NCI-H748 (cell line): ENCODE measurements around the gene MECP2.

Experiments
- DNase-seq: peaks from one replicate; lab custom pipeline; 2025; ENCODE audit not compliant: unreplicated experiment; lab: John Stamatoyannopoulos, UW

MECP2 gene

DNA sequence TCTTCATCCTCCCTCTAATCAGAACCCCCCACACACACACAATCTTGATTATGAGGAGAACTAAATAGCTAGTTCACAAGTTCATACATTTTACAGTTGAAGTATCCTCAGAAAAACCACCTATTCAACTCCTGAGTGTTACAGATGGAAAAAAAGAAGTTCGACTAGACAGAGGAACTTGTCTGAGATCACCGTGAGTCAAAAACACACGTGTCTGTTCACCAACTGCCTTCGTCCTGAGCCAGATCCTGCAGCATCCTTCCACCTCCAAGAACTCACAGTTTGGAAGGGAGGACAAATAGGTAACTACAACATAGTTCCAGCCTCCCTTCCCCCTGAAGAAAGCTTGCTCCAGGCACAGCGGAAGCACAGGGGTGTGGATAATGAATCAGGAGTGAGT is 58.9 kb downstream of the MECP2 start:
- no peak for DNase-seq

DNA sequence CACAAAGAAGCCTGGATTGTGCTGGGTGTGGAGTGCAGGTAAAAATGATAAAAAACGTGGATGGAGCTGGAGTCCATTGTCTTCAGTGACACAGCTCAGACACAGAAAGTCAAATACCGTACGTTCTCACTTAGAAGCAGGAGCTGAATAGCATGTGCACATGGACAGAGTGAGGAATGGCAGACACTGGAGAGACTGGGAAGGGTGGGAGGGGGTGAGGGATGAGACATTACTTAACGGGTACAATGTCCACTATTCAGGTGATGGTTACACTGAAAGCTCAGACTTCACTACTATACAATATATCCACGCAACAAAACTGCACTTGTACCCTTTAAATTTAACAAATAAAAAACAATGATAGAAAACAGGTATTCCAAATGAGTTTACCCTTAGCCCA is 59.8 kb downstream of the MECP2 start:
- no peak for DNase-seq

DNA sequence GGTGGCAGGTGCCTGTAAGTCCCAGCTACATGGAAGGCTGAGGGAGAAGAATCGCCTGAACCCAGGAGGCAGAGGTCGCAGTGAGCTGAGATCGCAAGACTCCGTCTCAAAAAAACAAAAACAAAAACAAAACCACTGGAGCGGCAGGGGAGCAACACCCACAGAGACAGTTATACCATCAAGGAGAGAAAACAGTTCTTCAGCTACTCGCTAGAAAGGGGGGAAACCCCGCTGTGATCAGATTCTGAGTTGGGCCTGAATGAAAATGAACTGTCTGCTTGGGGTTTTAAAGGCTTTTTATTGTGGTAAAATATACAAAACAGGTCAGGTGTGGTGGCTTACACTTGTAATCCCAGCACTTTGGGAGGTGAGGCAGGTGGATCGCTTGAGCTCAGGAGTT is 61.0 kb downstream of the MECP2 start:
- DNase-seq = no peak

DNA sequence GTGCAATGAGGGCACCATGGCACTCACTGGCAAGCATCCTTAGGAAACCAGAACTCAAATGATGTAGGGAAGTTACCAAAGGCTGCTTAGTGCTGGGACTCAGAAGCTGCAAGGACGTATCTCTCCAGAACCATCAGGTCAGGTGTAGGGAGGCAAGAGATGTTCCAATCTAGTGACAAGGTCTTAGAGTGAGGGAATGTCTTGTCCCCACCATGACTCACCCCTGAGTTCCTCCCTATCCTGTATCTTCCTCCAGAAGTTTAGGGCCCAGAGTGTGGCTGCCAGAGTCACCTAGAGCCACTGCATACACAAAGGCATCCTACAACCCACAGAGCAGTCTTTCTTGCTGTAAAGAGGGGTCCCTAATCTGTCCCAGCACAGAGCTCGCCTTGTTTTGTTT is 63.7 kb downstream of the MECP2 start:
- no peak for DNase-seq

DNA sequence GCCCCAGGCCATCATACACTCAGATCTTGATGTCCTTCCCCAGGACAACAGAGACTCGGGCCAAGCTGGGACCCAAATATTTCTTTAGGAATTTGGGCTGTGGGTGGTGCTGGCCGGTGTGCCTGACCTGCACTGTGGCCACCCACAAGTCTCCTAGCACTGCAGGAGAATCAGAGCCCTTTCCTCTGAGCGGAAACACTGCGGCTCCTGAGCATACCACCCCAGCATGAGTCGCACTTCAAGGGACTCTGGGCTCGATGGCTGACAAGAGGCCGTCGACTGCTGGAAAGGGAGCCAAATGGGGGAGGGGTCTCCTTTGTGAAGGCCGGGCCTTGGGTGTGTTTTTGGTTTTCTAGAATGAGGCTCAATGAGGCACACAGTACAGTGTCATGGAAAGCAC is 64.9 kb downstream of the MECP2 start:
- DNase-seq = no peak

DNA sequence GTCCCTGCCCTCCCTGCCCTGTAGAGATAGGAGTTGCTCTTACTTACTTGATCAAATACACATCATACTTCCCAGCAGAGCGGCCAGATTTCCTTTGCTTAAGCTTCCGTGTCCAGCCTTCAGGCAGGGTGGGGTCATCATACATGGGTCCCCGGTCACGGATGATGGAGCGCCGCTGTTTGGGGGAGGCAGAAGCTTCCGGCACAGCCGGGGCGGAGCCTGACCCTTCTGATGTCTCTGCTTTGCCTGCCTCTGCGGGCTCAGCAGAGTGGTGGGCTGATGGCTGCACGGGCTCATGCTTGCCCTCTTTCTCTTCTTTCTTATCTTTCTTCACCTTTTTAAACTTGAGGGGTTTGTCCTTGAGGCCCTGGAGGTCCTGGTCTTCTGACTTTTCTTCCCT is 65.4 kb downstream of the MECP2 start:
- no peak for DNase-seq

DNA sequence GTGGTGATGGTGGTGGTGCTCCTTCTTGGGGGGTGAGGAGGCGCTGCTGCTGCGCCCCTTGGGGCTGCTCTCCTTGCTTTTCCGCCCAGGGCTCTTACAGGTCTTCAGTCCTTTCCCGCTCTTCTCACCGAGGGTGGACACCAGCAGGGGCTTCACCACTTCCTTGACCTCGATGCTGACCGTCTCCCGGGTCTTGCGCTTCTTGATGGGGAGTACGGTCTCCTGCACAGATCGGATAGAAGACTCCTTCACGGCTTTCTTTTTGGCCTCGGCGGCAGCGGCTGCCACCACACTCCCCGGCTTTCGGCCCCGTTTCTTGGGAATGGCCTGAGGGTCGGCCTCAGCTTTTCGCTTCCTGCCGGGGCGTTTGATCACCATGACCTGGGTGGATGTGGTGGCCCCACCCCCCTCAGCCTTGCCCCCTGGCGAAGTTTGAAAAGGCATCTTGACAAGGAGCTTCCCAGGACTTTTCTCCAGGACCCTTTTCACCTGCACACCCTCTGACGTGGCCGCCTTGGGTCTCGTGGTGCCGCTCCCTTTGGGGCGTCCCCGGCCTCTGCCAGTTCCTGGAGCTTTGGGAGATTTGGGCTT is 66.7 kb downstream of the MECP2 start:
- no peak for DNase-seq

DNA sequence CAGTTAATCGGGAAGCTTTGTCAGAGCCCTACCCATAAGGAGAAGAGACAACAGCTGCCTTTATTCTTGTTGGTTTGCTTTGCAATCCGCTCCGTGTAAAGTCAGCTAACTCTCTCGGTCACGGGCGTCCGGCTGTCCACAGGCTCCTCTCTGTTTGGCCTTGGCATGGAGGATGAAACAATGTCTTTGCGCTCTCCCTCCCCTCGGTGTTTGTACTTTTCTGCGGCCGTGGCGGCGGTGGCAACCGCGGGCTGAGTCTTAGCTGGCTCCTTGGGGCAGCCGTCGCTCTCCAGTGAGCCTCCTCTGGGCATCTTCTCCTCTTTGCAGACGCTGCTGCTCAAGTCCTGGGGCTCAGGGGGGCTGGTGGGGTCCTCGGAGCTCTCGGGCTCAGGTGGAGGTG is 67.3 kb downstream of the MECP2 start:
- no peak for DNase-seq

DNA sequence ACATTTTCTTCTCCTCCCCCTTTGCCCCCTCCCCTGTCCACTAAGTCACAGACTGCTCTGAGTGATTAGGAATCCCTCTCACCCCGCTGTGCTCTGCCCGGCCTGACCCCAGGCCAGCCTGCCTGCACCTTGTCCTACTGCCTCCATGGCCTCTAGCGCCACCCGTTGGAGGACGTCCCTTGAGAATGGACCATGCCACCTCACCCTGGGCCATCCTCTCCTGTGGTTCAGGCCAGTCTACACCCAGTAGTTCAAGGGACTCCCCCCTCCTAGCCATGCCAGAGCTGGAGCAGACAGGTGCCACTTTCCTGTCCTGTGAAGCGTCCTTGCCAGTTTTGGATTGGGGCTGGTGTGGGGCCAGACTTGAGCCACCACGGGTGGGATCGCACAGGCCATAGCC is 68.1 kb downstream of the MECP2 start:
- no peak for DNase-seq

DNA sequence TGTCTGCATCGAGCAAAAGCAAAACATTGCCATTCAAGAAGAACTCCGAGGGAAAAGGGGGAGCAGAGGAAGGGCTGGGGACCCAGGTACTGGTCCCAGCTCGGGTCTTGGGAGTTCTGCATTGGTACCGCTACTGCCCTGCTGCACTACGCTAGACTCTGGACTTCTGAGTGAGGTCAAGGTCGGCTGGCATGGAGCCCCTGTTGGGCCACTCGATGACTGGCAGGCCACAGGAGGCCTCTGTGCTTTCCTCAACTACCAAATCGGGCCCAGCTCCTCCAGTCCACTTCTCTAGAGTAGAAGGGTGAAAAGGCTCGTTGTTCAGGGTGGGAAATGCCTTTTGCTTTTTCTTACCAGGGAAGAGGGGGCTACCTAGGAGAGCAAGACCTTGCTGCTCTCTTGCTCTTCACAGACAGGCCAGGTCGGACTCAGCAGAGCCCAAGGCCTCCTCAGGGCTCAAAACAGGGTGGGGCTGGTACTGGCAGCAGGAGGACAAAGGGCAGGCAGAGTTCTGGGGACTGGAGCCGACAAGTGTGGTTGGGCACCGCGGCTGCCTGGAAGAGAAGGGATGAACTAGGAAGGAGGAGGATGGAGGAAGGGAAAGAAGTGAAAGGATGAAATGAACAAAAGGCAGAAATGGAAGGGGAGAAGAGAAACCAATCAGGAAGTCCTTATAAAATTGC is 68.9 kb downstream of the MECP2 start:
- no peak for DNase-seq

DNA sequence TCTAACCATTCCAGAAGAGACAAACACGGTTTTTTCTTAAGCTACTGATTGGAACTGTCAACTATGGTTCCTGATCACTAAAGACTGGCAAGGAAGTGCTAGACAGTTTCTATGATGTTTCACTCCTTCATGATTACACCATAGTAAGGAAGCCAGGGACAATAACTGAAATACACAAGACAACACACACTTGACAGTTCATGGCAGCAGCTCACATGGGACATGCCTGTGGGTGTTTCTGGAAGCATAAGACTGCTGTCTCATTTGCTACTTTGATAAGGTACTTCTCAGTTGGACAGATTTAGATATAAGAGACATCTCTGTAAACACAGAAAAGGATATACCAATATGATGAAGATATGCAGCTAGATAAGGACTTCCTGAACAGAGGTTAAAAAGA is 69.5 kb downstream of the MECP2 start:
- DNase-seq = no peak

DNA sequence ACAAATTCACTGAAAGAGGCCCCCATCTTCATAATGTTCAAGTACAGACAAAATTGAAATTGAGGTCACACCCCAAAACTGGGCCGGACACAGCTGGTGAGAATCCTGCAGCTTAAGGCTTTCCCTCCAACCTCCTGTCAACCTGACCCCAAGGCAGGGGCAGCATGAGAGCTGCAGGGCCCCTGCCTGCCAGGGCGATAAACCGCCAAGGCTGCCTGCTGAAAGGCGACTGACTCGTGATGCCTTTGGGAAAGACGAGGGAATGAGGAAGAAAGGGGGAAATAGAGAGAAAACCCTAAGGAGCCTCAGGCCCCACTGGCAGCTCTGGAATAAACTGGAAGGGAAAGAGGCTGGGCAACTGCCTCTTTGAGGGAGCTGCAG is 70.5 kb downstream of the MECP2 start:
- no peak for DNase-seq

DNA sequence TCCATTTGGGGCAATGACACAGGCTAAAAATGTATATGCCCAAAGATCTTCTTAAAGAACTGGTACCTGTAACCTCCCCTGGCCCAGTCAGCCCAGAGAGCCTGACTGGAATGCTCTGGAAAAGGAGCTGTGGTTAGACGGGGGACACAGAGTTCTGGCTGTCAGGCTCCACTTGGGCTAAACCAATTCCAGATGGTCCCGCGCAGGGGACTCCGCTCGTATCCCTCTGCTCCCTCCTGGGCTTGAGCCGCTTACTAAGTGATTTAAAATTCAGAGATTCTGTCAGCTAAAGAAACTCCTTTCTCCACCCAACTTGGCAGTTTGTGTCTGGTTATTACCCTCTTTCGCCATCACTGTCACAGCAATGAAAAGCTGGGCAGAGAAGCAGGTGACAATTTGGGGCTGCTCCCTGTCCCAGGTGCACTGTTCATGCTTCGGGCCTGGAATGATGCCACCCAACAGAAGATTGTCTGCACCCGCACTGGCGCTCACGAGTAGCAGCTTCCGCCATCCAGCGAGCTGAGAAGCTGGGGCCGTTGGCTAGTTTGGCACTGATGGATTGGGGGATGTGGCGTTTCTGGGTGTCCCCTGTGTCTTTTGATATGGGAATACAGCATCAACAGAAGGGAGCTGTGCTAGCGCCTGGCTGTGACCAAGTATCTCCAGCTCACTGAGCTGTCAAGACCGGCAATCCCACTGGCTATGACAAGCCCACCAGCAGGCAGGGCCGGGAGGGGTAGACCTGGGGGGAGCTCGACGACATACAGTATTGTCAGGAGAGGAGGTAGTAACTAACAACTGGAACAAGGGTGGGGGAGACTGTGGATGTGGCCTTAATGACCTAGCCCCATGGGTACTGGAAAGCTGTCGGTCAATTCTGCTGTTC is 71.1 kb downstream of the MECP2 start:
- no peak for DNase-seq

DNA sequence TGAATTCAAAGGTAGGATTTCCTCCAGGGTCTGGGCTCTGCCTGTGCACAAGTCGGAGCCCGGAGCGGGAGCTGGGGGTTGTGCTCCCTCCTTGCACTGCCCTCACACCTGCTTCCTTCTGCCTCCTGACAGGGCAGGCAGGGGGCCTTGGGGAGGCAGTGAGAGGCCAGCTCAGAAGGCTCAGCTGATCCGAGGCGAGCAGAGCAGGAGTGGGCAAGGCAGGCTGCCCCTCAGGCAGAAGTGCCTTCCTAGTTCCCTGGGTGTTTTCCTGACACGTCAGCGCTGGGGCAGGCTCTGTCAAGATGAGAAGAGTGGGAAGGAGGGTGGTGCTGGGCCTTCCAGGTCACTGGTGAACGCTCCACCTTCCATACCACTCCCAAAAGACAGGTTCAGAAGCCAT is 72.3 kb downstream of the MECP2 start:
- DNase-seq = no peak

DNA sequence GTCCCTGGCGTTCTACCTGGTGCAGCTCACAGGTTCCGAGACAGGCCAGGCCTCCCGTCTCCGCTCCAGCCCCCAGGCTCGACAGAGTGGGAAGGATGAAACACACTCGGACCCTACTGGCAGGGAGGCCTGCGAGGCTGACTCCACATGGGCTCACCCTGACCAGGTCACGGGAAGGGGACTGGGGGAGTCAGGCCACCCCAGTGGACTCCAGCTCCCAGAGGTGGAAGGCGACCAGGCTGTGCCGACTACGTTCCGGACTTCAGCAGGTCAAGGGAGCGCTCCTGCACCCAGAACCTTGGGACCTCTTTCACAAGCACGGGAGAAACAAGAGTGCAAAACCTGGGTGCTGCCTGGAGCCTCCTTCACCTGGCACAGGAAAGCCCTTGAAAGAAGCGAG is 73.2 kb downstream of the MECP2 start:
- DNase-seq = no peak

DNA sequence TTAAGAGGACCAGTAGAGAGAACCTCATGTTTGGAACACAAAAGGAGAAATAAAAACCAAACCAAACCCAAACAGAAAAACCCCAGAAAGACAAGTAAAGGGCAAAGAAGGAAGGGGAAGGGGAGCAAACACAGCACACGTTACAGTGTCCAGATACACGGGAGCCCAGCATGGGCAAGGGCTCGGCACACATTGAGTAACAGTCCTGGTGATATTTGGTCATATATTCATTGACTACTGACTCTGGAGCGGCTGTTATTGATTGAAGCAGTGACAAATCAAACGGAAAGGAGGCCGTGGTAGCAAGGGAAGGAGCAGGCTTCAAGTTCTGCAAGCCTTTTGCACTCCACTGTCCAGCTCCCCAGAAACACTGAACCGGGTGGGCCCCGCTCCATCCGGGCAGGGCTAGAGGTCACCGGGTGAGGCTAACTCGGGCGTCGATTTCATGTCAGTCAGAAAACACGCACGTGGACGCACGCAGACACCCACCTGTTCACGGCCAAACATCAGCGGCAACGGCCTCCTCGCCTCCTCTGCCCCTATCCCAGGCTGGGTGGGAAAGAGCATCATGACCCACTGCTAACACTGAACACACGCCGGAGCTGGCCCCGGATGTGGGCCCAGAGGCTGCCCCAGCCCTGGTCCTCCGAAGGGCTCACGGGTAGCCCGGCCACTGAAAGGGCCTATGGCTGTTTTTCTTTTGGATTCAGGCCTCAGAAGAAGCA is 74.1 kb downstream of the MECP2 start:
- DNase-seq = no peak

DNA sequence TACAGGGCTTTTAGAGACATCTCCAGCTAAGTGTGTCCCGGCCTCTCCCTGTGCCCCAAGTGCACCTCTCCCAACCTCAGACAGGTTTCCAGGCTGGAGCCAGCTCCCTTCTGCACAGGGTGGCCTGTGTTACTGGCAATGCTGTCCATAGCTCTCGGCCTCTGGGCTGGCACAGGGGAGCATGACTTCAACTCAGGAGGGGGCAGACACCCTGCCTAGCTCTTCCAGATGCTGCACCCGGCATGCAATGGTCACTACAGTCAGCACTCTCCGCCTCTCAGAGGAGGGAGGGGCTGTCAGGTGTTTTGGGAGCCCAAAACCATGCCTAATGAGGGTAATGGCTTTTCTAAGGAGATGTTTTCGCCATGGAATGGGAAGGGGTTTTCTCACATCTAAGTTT is 75.4 kb downstream of the MECP2 start:
- no peak for DNase-seq

DNA sequence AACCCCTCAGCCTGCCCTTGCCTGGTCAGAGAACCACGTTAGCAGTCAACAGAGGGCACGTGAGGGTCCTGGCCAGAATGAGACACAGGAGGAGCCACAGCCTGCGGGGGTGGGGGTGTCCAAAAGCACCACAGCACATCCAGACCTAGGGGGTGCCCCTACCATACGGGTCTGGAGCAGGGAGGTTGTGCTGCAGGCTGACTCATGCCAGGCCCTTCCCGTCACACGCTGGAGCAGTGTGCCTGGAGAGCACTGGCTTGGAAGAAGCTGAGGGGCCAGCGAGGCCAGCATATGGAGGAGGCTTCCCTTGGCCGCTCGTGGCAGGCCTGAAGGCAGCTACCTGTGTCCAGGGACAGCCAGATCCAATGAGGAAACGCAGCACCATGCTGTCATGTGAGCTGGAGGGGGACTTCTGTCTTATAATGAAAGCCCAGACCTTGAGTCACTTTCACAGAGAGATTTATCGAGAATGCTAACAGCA is 76.3 kb downstream of the MECP2 start:
- no peak for DNase-seq

DNA sequence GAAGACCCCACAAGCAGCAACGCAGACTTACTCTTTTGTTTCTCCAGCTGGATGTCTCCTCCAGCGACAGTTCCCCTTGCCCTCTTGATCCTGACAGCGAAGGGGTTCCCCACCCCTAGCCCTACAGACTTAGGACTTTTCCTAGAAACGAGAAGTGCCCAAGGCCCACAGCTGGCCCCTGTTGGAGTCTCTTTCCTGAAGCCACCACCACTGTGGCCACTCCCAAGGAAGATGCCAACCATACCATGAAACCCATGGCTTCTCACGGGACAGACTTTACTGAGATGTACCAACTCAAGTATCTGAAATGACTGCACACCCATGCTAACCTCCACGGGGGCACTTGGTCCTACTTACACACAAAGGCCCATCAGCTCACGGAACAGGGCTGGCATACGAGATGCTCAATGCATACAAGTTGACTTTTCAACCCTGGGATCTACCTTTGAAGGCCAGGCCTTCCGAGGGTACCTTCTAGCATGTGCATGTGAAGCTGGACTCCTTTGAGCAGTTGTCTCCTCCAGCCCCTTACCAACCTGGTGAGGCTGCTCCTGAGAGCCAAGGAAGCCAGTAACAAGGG is 76.9 kb downstream of the MECP2 start:
- DNase-seq = no peak

DNA sequence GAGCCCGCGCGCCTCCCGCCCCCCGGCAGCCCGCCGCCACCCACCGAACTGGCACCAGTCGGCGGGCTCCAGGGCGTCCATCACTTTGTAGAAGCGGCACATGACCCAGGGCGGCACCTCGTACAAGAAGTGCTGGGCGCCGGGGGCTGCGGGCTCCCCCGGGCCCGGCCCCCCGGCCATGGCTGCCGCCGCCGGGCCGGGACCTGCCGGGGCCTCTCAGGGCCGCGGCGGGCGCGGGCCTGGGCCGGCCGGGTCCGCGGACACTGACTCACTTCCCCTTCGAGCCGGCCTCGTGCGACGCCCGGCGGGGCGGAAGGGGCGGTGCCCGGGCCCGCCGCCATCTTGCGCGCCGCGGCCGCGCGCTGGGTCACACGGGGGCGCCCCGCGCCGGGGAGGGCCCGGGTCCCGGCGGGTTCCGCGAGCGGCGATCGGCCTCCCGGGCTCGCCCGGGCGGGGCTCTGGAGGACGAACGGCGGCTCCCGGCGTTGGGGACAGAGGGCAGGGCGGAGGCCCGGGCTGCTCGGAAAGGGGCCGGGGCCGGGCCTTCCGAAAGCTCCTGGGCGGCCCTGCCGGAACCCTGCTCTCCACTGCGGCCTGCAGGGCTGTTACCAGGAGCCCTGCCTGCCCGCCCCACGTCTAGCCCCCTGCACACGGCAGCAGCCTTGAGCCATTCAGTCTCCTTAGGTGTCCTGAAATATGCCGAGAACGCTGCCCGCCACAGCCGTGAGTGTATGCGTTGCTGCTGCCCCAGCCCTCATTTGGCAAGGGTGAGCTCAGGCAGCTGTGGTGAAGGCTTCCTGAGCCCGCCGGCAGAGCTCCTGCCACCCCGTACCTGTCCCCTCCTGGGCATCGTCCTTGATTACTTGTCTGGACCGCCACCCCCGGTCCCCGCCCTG is 77.6 kb downstream of the MECP2 start, which contains the start of gene IRAK1:
Gene IRAK1 (minus strand): TSS at position 270 of the 896 bp plus-strand sequence. CDS start 90 bp downstream, at position 180.
- peak; percentile 61 for DNase-seq
